DMS153 treated with DMSO at 0.1 percent for 48 hours (cell line): ENCODE measurements around the gene HSPA12A.
A peak's percentile ranks its signal among the peaks of the same experiment; 100 is the strongest.

Experiments used
- DNase-seq: peaks from one replicate; lab custom pipeline; 2025; ENCODE audit not compliant: unreplicated experiment; lab: John Stamatoyannopoulos, UW

HSPA12A gene, protein sequence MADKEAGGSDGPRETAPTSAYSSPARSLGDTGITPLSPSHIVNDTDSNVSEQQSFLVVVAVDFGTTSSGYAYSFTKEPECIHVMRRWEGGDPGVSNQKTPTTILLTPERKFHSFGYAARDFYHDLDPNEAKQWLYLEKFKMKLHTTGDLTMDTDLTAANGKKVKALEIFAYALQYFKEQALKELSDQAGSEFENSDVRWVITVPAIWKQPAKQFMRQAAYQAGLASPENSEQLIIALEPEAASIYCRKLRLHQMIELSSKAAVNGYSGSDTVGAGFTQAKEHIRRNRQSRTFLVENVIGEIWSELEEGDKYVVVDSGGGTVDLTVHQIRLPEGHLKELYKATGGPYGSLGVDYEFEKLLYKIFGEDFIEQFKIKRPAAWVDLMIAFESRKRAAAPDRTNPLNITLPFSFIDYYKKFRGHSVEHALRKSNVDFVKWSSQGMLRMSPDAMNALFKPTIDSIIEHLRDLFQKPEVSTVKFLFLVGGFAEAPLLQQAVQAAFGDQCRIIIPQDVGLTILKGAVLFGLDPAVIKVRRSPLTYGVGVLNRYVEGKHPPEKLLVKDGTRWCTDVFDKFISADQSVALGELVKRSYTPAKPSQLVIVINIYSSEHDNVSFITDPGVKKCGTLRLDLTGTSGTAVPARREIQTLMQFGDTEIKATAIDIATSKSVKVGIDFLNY

DNA sequence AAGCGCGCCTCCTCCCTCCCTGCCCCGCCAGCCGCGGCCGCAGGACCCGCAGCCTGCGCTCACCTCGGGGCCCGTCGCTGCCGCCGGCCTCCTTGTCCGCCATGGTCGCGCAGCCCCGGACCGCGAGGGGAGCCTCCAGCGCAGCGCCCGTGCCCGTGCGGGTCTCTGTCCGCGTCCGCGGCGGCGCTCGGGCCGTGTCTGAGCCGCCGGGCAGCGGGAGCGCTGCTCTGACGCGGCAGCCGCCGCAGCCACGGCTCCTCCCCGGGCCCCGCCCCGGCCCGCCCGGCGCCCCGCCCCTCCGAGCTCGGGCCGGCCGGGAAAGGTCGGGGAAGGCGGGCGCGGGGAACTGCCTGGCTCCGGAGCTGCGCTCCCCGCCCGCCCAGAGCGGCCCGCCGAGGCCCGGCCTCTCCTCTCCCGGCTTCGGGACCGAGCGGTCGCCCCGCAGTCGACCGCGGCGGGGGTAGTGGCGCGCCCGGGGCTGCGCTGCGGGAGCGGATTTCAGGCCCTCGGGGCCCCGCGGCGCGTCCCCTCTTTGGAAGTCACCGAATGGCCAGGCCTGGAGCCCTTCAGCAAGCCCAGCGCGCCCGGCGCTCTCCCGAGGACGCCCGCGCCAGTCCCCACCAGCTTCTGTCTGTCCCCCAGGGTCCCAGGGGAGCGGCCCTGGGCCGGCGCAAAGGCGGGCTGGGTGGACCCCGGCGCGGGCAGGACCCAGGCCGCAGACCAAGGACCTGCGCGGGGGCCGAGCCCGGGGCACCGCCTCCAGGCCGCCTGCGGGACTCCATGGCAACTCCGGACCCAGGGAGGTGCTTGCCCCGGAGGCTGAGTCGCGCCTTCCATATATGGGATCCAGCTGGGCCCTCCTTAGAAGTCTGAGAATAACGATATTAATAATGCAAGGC, at the start of gene HSPA12A:
HSPA12A (minus strand) TSS at position 200 of the 899 bp plus-strand sequence; CDS start at position 103, 97 bp downstream.
- DNase-seq, result peak; percentile 12

DNA sequence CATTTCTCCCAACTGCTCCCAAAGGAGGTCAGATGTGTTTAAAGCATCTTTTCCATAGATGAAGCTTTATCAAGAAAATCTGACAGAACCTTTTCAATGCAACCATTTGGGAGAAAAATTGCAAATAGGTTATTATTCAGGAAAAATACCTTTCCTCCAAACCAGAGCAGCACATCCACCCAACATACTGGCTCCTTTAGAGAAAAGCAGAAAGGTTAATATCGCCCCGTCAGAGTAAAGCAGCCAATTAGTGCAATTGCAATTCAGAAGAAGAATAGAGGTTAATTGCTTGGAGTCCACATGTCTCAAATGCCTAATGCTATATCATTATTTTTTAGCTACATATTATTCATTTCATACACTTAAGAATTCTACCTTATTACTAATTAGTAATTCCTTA, 48.9 kb upstream of the HSPA12A start:
- DNase-seq, result no peak

DNA sequence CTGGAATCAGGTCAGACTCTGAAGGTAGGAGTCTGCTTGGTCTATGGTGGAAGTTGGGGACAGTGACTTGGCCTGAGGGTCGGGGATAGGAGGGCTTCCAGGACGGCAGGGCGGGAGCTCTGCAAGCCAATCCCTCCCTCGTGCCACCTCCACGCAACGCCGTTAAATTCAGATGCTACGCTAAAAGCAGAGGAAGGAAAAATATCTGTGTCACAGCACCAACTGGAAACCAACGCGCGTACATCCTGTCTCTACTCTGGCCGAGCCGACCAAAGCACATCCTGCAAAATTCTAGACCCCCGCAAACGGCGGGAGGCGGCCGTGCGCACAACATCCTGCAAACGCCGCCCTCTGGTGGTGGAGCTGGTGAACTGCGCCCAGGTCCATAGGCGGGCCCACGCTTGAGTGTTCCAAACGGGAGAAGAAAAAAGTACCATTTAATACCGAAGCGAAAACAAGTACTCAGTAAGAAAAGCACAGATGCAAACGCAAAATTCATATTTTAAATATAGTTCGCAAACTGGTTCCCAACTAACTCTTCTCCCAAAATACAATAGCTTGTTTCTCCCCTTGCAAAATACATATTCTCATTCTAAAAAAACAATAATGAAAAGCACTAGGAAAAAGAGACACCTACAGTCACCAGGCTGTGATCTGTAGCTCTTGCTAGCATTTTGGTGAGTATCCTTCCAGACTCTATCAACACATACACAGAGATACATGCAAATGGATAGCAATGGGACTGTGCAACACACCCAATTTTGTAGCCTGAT, 45.7 kb upstream of the HSPA12A start:
- DNase-seq, result peak; percentile 53

DNA sequence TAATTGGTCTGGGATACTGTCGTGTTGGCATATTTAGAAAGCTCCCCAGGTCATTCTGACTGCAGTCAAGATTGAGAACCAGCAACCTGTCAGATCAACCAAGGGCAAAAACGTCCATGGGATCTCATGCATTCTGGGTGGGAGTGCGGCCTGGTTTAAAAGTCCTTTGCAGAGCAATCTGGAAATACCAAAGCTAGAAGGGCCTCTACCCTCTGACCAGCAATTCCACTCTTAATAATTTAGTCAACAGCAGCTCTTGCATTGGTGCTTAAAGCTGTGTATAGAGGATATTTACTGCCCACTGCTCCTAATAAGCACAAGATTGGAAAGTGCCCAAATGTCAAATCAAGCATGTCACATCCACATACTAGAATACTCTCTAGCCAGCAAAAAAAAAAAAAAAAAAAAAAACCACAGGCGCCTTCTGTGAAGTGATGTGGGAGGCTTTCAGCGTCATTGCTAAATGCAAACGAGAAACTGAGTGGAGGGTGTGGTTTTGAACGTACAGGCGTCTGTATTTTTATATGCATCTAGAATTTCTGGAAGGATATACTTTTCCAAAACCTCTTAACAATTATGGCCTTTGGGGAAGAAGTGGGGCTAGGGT, 44.8 kb upstream of the HSPA12A start:
- DNase-seq, result no peak

DNA sequence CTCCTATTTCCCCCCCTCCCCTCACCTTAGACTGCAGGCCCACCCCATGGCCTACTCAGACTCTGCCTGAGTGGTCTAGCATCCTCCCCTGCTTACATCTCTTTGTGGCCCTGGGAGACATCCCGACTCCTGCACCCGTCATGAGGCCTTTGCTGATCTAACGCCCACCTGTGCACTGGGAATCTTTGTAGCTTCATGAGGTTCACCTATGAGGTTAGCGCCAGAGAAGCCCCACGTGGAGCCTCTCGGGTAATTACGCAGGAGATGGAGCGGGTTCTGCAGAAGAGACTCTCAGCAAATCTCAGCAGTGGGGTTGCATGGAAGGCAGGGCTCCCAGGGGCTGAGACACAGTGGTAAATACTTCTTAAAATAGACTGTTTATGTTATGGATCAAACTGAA, 43.5 kb upstream of the HSPA12A start:
- DNase-seq, result no peak

DNA sequence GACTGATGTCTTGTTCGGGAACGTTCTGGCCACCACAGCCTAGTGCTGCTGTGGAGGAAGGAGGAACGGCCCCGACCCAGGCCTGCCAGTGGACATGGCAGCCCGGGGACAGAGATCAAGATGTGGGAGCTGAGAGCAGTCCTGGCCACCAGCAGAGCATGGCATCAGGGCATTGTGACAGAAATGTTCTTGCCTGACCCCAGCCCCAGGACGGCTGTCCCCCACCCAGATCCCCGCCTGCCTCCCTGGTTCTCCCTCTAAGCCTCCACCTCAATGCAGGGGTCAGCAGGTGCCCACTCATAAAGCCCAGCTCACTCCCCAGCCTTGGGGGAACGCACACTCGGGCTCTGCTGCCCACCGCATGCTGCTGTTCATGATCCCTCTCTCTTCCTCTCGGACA, 42.9 kb upstream of the HSPA12A start:
- no peak for DNase-seq

DNA sequence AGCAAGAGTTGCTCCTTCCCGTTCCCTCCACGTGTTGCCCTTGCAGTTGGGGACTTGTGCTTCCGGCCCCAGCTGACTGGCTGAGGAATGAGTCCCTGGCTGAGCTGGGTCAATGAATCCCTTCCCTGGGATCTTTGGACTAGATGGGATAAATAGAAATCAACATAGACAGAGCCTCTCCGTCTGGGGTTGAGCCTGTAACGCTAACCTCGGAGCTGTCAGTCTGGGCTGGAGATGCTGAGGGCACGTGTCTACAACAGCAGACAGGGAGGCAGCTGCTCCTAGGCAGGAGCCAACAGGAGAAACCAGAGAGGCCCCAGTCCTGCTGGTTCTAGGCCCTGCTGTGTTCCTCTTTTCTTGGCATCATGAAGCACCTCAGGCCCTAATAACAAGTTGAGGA, 42.3 kb upstream of the HSPA12A start:
- no peak for DNase-seq

DNA sequence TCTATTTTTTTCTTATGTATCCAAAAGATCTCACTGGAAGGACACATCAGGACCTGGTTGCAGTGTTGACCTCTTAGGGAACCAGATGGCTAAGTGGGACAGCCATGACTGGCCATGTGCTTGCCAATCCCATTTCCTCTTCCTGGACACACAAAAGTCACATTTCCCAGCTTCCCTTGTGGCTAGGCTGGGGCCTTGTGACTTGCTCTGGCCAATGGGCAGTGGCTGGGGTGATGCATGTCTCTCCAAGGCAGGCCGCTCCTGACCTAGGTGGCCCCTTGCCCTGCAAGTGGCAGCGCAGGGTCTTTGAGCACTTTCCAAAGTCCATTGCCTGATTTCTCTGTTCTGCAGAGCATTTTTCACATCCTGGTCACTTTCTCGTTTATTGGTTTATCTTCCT, 41.7 kb upstream of the HSPA12A start:
- no peak for DNase-seq

DNA sequence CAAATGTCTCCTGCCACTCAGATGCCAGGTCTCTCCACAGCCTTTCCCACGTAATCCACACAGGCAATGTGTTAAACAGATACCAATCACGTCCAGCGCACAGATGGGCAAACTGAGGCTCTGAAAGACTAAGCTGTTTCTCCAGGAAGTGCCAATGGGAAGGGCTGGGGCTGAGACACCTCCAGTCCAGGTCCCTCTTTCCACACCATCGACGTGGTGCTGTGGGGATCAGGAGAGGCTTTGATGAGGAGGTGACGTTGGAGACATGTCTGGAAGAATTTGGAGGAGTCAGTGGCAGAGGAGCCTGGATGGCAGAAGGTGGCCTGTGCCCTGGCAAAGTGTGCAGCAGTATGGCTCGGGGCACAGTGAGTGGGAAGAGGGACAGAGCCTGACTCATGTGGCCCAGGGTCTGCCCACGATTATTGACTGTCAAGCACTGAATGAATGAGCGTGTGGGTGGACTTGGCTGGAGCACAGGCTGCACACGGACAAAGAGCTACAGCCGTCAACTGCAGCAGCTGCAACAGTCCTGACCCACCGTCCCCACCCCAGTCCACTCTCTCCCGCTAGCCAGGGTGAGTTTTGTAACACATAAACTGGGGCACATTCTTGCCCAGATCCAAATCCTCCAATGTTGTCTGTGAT, 40.8 kb upstream of the HSPA12A start:
- no peak for DNase-seq

DNA sequence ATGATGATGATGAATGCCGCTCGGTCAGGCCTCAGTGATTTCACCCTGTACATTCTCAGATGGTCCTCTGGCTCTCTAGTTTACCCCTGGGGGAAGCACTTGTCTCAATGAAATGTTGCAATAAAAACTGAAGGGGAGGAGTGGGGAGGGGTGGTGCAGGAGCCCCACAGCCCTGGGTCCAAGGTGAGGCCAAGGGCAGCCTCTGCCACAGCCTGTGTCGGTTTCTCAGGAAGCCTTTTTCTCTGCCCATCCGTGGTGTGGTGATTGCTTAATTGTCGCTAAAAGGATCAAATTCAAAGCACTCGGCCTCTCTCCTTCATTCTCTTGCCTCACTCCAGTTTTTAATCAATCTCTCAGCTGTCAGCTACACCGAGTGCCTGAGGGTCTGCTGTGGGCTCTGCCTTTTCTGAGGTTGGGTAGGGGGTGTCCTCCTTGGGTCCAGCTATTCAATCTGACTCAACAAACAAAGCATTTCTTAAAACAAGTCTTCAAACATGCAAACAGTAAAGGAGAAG, 39.1 kb upstream of the HSPA12A start:
- no peak for DNase-seq

DNA sequence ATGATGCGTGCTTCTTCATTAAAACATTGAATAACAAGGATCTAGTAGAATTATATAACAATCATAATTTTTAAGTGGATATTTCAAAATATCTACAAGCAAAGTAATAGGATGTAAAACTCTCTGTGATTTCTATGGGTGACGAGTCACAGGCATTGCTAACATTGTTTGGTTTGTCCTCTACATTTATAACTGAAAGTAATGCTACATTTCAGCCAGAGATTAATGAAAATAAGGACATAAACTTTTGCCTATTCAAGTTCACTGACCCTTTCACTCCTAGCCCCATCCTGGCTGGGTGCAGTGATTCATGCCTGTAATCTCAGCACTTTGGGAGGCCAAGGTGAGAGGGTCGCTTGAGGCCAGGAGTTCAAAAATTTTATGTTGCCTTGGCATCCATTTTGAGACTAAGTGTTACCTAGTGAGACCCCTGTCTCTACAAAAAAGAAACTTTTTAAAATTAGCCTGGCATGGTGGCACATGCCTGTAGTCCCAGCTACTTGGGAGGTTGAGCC, 38.4 kb upstream of the HSPA12A start:
- DNase-seq, result no peak

DNA sequence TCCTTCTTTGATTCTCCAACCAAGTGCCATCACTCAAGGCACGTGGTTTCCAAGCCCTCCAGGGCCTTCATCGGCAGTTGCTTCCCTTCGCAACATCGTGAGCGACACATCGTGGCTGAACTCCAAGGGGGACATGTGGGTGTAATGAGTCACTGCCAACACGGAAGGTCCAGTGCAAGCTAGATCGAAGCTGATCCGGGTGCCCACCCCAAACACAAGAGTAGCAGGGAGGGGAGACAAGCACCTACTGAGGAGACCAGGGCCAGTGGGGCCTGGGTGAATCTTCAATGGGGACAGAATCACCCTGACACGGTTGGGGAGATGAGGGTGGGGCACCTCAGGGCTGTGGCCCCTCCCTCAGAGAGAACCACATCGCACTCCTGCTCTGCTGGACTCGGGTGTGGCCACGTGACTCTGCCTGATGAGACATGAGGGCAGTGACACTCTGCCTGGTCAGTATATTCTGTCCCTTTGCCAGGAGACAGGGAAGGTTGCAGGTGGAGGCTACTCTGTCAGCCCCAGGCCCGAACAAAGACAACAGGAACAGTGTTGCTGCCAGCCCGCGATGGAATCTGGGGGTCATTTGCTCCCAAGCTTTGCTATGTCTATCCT, 36.8 kb upstream of the HSPA12A start:
- DNase-seq, result no peak

DNA sequence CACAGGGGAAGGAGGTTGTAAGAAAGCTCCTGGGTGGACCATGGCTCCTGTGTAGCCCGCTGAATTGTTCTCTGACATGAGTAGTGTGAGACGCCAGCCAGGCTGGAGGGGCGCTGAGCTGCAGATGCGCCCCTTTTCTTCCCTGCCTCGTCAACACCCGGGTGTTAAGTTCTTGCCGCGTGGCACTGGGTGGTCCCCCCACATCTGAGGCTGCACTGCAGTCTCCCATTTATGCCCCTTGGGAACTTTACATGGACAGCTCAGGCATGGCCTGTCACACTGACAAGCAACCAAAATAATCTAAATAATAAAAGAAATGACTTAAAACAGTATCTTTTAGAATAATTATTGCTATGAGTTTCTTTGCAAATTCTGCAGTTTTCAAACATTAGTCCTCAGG, 34.6 kb upstream of the HSPA12A start:
- DNase-seq, result no peak

DNA sequence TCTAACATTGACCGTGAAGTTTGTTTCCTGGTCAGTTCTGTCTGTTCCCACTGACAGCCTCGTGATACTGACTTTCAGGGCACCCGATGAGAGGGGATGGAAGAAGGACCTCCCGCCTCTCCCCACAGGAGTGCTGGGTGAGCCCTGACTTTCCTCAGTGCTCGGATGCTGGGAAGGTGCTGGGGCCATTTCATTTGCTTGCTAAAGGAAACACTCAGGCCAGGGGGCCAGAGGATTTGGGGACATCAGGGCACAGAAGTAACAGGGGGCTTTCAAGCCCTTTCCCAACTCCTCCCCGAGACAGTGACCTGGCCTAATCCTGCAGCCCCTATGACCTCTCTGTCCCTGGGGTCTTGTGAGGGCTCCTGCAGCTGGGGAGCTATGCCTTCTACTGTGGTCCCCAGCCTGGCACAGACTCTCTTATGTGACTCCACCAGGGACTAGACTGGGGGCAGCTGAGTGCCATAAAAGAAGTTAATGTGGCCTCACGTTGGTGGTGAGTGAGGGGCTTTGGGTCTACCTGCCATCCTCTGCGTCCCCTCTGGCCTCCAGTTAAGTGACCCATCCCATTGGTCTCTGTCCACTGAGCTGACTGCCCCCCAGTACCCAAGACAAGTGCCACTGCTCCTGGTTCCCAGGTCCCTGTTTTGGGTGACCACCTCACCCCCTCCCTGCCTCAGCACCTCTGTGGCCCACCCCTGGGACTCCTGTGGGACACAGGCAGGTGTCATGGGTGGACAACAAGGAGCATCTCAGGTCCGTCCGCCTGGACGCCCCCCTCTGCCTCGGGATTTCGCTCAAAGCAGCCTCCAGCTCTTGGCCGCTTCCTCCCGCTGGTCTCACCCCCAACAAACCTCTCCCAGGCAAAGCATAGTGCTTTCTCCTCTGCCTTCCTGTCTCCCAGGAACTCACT, 33.4 kb upstream of the HSPA12A start:
- no peak for DNase-seq

DNA sequence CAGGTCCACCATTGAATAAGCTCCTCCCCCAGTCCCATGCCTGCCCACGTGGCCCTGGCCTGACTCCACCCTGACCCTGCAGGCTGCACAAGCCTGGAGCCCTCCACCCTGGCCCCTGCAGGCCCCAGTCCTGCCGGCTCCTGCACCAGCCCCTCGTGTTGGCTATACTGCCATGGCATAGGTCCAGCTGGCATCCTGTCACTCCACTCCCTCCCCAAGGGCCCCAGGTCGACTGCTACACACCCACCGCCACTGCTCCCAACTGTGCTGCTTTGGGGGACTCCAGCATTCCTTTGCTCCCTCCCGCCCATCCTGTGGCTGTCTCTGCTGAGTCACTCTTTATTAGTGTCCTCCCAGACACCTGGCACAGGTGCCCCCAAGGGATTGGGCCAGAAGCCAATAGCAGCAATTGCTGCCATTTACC, 32.4 kb upstream of the HSPA12A start:
- DNase-seq, result no peak

DNA sequence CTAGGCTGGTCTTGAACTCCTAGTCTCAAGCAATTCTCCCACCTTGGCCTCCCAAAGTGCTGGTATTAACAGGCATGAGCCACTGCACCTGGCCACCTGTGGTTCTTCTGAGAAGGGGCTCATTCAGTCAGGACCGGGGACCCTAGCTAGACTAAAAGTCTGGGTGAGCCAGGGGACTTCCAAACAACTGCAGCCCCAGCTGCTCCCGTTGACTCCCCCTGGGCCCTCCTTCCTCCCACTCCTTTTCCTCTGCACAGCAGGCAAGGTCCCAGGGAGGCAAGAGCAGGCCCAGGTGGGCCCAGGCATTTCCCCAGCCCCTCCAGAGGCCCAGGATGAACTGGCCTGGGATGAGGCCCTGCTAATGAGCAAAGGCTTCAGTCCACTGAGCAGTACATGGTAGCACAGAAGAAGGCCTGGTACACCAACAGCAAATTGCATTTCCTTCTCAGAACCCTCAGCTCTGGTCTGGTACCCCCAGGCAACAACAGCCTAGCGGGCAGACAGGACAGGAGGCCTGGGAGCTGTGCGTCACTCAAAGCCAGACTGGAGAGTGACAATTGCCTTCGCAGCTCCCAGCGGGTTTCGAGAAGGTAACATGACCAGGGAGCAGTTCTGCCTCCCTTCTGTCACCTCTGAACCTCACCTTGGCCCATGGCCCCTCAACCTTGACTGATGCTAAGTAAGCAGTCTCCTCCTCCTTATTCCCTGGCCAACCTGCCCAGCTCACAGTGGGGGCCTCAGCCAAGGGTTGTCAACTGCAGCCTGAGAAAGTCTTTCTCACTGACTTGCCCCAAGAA, 30.7 kb upstream of the HSPA12A start:
- no peak for DNase-seq

DNA sequence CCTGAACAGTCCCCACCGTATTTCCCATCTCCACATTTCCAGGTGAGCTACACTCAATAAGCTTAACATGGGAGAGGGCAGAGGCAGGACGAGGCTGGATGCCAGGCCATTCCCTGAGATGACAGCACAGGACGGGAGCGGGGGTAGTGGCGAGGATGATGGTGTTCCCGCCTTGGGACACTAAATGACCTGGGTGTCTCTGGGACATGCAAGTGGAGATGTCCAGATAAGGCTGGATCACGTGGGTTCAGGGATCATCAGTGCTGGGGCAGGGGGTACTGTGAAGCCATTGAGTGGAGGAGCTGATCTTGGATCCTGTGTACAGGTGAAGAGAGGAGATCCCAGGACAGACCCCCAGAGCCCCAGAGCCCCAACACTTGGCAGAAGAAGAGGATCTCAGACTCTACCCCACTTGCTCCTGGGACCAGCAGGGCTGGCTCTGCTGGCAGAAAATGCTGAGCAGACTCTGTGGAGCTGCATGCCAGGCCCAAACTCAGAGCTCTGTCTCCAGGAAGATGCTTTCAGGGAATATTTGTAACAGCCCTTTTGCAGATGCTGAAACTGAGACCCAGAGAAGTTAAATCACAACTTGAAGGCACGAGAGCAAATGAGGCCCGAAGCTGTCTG, 29.7 kb upstream of the HSPA12A start:
- DNase-seq, result no peak
